ENCODE results near the gene KRT24. TPM values are rescaled to one million over a fixed set of nuclear protein-coding genes. Genes with fewer than 3 reads are reported as not detected.

Gene KRT24
- total and polyA plus RNA-seq, 2 of the 4 experiments (the other 2 are of a cell fraction): not detected

DNA sequence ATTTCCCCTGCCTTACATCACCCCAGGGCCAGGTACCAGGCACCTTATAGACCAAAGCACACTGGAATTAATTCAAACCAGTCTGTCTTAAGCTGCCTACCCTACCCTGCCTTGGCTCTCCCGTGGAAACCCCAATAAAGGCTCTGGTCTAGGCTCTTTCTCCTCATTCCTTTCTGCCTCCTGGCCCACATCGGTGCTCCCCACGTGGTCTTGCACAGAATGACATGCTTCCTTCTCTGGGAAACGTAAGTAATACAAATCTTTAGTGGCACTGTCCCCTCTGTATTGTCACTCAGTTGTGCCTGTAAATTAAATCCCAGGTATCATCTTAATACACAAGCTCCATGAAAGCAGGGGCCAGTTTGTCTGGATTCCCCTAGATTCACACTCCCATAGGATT, 35.0 kb upstream of the KRT24 start:
- 0% methylated on average over 1 of the region's 4 CpGs; no CpG with 5 or more reads in 1 of the 2 experiments for WGBS, 2 experiments (ENCODE audit: extremely low coverage in 2 of 2, insufficient read length in 1 of 2)
- Histone ChIP-seq H2BK20ac (ENCODE audit: low read depth, low read length) (no peak overlapping the region), H3K4ac (ENCODE audit: low read depth, low read length) (no peak overlapping the region), H4K91ac (ENCODE audit: insufficient read depth, low read depth, low read length) (no peak overlapping the region), H3K27me3 (ENCODE audit: control insufficient read depth, insufficient read depth, low read length) (peaks cover 43% of the 10 kb centered on the region), H2AFZ (replicated peaks; ENCODE audit: low read length, poor library complexity) (no peak overlapping the region), H4K8ac (ENCODE audit: low read depth in 2 of 2, low read length in 2 of 2) (no peak overlapping the region), H3K18ac (ENCODE audit: low read depth, low read length) (no peak overlapping the region), H2BK120ac (ENCODE audit: low read depth, low read length) (no peak overlapping the region), H3K36me3 (ENCODE audit: control insufficient read depth, insufficient read depth, low read length) (no peaks in the 10 kb centered on the region), H2AK5ac (ENCODE audit: low read depth, low read length) (no peak overlapping the region), H3K4me2 (ENCODE audit: low read depth, low read length) (no peak overlapping the region), H4K20me1 (ENCODE audit: insufficient read depth, low read length) (no peaks in the 10 kb centered on the region), H4K5ac (ENCODE audit: low read depth, low read length) (no peak overlapping the region), H2AK9ac (replicated peaks; ENCODE audit: low read depth, low read length, poor library complexity) (no peak overlapping the region), H3K27ac (ENCODE audit: insufficient read depth, low read length) (no peak overlapping the region), H2BK15ac (ENCODE audit: low read depth, low read length) (no peak overlapping the region), H2BK5ac (ENCODE audit: low read depth, low read length, poor library complexity, severe bottlenecking) (no peak overlapping the region), H3K79me1 (ENCODE audit: low read depth in 1 of 2, low read length in 2 of 2) (no peaks in the 10 kb centered on the region), H3K4me3 (ENCODE audit: insufficient read depth, low read depth, low read length) (no peak overlapping the region), H3K4me1 (ENCODE audit: control insufficient read depth, insufficient read depth, low read length) (no peaks in the 10 kb centered on the region), H3K9ac (ENCODE audit: low read depth, low read length) (no peak overlapping the region), H3K56ac (ENCODE audit: extremely low read depth, insufficient read depth, low read length) (no peak overlapping the region), H3K14ac (replicated peaks; ENCODE audit: low read depth, low read length) (no peak overlapping the region), H3K9me1 (ENCODE audit: insufficient read depth, low read length) (no peaks in the 10 kb centered on the region), H3K9me3 (ENCODE audit: control insufficient read depth, insufficient read depth, low read length) (peaks cover 4% of the 10 kb centered on the region; the same call in 1 of the 2 replicates), H3K23ac (ENCODE audit: low read depth, low read length) (no peak overlapping the region)
- CTCF ChIA-PET: no interaction called here
- no peak for ATAC-seq (ENCODE audit: low read depth)
- TF ChIP-seq, protein P1, sequence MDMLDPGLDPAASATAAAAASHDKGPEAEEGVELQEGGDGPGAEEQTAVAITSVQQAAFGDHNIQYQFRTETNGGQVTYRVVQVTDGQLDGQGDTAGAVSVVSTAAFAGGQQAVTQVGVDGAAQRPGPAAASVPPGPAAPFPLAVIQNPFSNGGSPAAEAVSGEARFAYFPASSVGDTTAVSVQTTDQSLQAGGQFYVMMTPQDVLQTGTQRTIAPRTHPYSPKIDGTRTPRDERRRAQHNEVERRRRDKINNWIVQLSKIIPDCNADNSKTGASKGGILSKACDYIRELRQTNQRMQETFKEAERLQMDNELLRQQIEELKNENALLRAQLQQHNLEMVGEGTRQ (IDR thresholded peaks at IDR 0.05; ENCODE audit: low read depth, low read length): no peak
- TF ChIP-seq RCOR1 (IDR thresholded peaks at IDR 0.05; ENCODE audit: insufficient replicate concordance, low read length) (no peak), FOS (IDR thresholded peaks at IDR 0.05; ENCODE audit: low read depth, low read length) (no peak), CTCF (conservative IDR thresholded peaks at IDR 0.05; ENCODE audit: low read depth, low read length) (no peak), CEBPB (IDR thresholded peaks at IDR 0.05; ENCODE audit: low read depth, low read length) (no peak), MXI1 (IDR thresholded peaks at IDR 0.05; ENCODE audit: borderline replicate concordance, low read depth, low read length) (no peak)
- no peak for DNase-seq
- POLR2A ChIA-PET (ENCODE audit: unreplicated experiment): no interaction called here
- no TSS peak for BruUV-seq (replicated peaks)
- in situ Hi-C loops (cut with MboI; ENCODE audit: low sequenced_read_pairs) (no loop called here), intact Hi-C loops (cut with micrococcal nuclease) (no loop called here), dilution Hi-C loops (cut with HindIII; ENCODE audit: low sequenced_read_pairs, unreplicated experiment) (no loop called here)

Measured in IMR-90 (cell line).